Limb (tissue), 2 donors: Measurements from ENCODE around the gene COPE.
"Not testable (repeated sequence)": the region's sequence is repeated elsewhere in the genome, so short reads cannot be mapped to it uniquely, and the experiment has no call there.

Experiments
- DNase-seq, 2 donors: peaks; one replicate each; pipeline ENCODE4 v3.0.0-alpha.2; 2016; ENCODE audit errors: extremely low spot score in 2 of 2

Gene COPE

DNA sequence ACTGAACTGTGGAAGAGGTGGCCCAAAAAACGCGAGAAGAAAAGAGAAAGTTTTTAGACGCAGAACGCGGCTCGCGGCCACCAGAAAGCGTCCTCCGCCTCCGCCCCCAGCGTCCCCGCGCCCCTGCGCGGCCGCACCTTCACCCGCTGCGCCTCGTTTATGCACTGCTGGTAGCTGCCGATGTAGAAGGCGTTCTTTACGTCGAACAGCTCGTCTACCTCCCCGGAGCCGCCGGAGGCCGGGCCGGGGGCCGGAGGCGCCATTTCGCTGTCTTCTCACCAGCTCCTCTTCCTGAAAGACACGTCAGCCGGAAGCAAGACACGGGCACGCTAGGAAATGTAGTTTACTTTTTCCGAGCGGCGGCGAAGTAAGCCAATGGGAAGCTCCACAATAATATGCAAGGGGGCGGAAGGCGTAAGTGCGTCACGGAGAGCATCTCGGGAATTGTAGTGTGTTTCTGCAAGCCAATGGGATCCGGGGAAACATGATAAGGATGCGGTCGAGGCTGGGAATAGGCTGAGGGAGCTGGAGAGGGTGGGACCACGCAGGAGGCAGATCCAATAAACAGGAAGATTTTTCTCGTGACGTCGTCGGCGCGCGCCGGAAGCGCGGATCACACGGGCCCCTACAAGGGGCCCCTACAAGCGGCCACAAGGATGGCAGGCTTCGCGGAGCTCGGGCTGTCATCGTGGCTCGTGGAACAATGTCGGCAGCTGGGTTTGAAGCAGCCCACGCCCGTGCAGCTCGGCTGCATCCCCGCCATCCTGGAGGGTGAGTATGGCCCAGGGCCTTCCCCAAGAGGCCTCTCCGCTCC, at the start of gene COPE, which contains the start of gene DDX49:
COPE (minus strand) TSS at position 302 of the 814 bp plus-strand sequence; CDS start at position 263, 39 bp downstream.
DDX49 (plus strand) TSS at position 630 of the 814 bp plus-strand sequence; CDS start at position 657, 27 bp downstream.
- peak; percentile 98 to 100 for DNase-seq

DNA sequence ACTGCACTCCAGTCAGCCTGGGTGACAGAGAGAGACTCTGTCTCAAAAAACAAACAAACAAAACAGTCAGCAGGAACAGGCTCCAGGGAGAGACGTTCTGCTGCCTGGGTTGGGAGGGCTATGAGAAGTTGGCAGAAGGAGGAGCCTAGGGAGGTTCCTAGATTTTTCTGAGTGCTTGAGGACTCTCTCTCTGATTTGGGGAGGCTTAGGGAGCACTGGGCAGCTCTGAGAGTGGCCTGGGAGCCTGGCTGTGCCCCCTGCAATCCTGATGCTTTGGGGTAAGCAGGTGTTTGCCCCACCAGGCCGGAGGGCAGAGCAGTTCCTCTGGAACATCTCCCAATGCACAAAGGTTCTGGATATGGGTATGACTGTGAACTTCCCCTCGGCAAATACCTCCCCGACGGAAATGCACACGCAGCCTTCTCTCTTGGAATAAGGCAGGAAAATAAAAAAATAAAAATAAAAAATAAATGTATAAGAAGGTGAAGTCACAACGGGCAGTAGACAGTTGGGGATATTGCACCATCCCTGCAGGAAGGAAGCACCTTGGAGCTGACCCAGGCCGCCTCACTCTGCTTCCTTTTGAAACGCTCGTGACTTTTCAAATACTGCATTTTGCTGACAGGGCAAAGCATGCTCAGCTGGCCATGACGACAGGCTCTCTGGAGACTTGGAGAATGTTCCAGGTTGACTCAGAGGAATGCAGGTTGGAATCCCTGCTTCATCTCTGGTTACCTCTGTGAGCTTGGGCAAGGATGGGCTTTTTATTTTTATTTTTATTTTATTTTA, 48.4 kb upstream of the COPE start:
- DNase-seq: no peak

DNA sequence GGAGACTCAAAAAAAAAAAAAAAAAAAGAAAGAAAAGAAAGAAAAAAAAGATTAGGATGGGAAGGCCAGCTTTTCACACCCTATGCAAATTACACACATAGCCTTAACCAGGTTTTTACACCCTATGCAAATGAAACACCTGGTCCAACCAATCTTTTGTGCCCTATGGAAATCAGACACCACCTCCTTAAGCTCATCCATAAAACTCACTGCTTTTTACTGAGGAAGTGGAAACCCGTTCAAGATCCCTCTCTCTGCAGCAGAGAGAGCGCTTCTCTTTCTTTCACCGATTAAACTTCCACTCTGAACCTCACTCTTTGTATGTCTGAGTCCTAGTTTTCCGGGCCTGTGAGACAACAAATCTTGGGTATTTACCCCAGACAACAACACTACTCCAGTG, 47.1 kb upstream of the COPE start:
- no peak for DNase-seq

DNA sequence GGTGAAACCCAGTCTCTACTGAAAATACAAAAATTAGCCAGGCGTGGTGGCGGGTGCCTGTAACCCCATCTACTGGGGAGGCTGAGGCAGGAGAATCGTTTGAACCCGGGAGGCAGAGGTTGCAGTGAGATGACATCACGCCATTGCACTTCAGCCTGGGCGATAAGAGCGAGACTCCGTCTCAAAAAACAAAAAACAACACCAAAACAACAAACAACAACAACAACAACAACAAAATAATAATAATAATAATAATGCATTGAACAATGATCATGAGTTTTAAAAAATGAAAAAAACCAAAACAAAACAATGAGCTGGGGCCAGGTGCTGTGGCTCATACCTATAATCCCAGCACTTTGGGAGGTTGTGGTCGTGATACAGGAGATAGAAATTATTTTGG, 44.9 kb upstream of the COPE start:
- DNase-seq: no peak

DNA sequence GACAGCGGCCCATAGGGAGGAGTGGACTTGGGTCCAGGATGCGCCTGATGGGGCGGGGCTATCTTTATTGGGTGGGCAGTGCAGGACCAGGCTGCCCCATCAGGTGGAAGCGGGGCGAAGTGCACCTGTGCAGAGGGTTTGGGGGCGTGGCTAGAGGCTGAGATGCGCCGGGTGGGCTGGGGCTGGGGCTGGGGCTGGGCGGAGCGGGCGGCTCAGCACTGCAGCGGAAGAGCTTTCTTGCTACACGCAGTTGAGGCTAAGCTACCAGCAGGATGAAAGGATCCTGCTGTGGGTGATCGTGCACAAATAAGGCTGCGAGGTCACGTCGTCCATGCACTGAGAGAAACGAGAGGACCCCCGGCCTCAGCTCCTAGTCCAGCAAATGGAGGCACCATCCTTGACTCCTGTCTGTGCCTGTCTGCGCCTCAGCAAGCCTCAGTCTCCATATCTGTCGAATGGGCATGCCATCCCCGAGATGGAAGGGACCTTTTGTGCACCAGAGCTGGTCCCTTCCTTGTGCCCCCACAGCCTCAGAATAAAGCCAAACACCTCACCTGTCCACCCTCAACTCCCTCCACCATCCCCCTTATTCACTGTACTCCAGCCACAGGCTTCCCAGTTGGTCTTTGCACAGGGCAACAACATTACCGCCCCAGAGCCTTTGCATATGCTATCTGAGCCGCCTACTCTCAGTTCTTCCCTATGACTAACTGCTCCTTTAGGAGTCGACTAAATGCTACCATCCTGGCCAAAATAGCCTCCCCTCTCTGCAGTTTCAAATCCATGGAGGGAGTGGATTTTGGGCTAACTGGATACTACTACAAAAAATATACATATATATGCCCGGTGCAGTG, 42.8 kb upstream of the COPE start:
- DNase-seq: no peak

DNA sequence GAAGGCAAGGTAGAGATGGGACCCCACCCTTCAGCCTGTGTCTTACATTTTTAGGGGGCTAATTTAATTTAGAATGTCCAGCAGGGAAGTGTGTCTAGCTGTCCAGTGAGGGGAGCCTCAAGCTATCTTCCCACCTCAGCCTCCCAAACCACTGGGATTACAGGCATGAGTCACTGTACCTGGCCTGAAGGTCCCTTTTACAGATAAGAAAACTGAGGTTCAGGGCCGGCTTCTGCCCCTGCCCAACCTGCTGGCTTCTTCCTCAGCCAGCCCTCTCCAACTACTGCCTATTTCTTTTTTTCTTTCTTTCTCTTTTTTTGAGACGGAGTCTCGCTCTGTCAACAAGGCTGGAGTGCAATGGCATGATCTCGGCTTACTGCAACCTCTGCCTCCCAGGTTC, 41.2 kb upstream of the COPE start:
- DNase-seq: no peak

DNA sequence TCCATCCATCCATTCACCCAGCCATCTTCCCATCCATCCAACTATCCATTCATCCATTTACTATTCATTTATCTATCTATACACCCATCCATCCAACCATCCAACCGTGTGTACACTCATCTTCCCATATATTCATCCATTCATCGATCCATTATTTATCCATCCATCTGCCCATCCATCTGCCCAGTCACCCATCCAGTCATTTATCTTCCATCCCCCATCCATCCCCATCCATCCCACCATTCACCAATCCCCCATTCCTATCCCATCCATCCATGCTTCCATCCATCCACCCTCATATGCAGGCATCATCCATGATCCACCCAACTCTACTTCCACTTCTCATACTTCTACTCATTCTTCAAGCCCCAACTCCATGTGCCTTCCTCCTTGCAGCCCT, 35.9 kb upstream of the COPE start:
- DNase-seq: no peak

DNA sequence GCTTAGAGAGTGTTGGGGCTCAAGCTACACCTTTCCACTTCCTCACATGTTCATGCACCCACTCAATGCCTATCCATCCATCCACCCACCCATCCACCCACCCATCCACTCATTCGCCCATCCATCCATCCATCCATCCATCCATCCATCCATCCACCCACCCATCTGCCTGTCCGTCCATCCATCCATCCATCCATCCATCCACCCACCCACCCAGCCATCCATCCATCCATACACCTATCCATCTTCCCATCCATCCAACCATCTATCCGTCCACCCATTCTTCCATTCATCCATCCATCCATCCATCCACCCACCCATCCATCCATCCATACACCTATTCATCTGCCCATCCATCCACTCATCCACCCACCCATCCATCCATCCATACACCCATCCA, 34.9 kb upstream of the COPE start:
- DNase-seq: no peak

DNA sequence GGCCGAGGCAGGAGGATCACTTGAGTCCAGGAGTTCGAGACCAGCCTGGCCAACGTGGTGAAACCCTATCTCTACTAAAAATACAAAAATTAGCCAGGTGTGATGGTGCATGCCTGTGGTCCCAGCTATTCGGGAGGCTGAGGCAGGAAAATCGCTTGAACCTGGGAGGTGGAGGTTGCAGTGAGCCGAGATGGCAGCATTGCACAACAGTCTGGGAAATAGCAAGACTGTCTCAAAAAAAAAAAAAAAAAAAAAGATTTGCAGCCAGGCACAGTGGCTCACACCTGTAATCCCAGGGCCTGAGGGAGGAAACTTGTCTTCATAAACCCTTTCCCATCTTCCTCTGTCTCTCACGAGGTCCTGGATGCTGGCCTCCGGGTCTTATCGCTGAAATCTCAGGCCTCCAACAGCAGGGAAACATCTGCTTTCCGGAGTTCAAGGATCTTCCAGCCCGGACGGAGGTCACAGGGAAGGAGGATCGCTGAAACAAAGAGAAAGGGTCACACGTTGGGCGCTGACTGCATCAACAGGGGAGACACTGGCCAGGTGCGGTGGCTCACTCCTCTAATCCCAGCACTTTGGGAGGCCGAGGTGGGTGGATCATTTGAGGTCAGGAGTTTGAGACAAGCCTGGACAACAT, 33.3 kb upstream of the COPE start:
- DNase-seq: not testable (repeated sequence)

DNA sequence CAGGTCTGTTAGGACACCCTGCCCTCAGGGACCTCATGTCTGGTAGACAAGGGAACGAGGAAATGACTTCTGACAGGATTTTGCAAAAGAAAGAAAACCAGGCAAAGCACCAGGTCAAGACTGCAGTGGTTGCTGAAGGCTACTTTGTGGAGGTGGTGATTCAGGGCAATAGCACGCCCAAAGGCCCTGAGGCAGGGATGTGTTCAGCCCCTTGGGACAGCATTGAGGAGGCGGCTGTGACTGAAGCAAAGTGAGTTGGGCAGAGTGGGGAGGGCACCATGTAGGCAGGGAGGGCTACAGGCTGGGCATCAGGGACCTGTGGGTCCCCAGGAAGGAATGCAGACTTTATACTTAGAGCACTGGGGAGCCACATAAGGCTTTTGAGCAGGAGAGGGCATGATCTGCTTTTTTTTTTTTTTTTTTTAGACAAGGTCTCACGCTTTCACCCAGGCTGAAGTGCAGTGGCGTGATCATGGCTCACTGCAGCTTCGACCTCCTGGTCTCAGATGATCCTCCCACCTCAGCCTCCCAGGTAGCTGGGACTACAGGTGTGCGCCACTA, 32.6 kb upstream of the COPE start:
- DNase-seq: no peak

DNA sequence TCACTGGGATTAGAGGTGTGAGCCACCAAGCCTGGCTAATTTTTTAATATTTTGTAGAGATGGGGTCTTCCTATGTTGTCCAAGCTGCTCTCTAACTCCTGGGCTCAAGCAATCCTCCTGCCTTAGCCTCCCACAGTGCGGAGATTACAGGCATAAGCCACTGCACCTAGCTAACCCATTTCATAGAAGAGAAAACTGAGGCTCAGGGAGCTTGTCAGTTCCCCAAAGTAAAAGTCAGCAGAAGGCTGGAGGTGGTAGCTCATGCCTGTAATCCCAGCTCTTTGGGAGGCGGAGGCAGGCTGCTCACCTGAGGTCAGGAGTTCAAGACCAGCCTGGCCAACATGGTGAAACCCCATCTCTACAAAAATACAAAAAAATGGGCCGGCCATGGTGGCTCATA, 30.7 kb upstream of the COPE start:
- no peak for DNase-seq

DNA sequence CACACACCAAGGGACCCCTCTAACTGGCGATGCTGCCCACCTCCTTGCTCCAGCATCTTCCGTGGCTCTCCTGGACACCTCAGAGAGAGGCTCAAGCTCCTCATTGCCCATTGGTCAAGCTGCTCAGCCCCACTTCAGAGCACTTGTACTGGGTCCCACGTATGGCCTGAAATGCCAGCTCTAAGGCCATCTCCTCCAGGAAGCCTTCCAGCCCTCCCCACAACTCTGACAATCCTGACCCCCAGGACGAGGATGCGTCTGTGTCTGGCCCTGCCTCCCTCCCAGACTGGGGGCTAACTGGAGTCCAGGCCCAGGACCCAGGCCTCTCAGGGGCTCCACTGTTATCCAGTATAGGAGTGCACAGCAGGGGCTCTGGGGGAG, 29.8 kb upstream of the COPE start:
- DNase-seq: no peak

DNA sequence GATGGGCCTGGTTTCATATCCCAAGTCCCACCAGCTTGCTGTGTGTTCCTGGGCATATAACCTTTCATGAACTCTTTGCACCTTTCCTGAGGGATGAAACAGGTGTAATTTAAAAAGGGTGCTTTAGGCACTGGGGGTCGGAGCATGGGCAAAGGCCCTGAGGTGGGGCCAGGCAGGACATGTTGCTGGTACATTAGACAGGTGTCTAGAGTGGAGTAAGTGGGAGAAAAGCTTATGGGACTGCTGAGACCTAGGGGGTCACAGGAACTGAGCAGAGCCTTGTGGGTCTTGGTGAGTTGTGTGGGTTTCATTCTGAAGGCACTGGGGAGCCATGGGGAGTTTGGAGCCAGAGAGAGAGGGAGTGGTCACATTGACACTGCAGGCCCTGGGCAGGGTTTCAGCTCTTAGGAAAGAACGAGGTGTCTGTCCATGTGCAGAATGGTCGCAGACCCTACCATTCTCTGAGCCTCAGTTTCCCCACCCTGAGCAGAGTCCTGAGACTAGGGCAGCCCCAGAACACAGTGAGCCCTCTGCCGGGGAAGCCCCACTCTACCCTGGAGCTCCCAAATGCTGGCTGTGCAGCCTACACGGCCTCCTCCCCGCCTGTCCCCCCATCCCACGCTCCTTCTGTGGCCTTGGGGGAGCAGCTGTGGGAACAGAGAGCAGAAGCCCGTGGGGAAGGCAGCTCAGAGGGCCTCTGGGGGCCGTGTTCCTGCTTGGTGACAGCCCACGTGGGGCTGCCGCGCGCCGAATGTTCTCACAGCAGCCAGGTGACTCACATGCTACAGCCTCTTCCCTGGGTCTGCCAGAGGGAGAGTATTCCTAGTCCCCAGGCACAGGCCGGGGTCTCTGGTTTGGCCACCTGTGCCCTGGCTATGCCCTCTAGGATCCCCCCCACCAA, 29.1 kb upstream of the COPE start:
- DNase-seq: no peak

DNA sequence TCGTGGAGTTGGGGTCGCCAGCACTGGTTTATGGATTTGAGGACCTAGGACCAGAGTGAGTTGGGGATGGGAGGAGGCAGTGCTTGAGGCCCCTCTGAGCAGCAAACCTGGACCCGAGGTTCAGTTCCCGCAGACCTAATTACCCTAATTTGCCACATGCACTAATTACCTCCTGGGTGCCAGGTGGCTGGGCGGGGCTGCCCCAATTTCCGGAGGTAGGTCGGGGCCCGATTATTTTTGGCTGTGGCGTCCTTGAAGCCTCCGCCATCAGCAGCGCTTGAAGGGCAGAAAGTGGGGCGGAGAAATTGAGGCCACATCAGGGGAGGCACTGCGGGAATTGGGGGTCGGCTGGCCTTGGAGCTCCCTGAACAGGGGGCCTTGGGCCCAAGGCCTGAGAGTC, 27.7 kb upstream of the COPE start:
- DNase-seq: no peak

DNA sequence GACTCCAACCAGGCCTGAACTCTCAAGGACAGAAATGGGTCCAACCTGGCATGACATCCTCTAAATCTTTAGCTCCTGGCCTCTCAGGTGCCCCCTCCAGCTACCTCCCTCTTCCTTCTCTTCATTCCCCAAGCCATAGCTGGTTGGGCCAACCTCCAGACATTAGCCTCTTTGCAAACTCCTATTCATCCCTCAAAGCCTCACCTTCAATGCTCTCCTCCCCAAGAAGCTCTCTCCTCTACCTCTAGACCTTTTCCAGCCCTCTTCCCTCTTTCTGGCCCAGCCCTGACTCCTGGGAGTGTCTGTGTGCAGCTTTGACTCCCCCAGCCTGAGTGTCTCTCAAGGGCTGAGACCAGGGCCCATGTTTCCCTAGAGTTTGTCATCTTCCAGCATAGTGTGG, 27.1 kb upstream of the COPE start:
- no peak for DNase-seq

DNA sequence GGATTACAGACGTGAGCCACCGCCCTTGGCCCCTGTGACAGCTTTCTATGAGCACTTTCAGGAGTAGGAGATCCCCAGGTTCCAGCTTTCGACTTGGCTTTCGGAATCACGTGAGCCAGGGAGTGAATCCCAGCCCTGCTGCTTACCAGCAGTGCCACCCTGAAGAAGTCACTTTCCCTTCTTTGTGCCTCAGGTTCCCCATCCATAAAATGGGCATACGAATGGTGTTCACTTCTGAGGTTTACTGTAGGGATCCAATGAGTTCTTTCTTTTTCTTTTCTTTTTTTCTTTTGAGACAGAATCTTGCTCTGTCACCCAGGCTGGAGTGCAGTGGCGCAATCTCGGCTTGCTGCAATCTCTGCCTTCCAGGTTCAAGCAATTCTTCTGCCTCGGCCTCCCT, 26.1 kb upstream of the COPE start:
- DNase-seq: no peak

DNA sequence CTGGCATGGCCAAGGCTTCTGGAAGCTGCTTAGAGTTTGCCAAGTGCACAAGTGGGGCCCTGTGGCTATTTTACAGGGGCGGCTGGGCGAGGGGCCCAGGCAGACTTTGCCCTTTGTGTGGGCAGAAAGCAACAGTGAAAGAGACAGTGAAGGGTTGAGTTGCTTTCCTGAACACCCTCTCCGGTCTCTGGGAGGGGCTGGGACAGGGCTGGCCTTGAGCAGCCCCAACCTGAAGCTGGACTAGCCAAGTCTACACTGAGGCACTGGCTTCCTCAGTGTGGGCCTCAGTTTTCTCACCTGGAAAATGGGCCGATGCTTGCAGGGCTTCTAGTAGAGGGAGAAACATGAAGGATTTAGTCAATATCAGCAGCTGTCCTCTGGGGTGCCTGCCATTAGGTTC, 24.3 kb upstream of the COPE start:
- no peak for DNase-seq

DNA sequence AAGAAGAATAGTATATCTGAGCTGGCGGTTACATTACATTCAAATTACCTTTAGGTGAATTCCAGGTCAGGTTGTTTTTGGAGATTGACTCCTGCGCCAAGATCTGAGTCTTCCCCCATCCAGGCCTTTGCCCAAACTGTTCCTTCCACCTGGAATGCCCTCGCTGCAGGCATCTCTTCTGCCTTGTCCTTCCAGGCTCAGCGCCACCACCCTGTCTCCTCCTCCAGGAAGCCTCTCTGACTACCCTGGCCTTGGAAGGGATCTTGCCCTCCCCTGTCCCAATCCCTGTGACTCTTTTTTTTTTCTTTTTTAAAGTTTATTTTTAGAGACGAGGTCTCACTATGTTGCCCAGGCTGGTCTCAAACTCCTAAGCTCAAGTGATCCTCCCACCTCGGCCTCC, 23.5 kb upstream of the COPE start:
- DNase-seq: no peak

DNA sequence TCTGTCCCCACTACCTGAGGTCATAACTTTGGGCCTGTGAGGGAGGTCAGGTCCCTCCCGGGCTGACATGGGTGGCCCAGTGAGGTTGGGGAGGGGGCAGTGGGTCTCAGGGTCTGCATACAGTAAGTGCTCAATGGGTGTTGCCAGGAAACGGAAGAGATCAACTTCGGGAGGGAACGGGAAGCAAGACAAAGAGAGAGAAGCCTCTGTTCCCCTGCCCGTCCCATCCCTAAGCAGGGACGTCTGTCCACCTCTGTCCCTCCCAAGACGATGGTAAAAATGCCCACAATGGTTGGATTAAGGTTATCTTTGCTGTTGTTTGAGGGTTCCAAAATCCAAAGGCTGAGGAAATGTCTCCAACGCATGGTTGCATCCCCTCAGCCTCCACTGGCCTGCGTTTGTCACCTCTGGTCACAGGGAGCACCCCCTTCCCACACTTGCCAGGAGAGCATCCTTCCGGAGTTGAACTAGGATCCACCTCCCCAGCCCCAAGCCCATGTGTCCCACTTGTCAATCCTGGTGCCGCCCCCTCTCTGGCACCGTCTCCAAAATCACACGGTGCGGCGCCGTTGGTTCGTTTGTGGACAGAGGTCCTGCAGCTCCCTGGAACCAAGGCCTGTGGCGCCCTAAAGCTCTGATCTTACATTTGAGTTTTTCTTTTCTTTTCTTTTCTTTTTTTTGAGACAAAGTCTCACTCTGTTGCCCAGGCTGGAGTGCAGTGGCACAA, 22.6 kb upstream of the COPE start:
- no peak for DNase-seq
